Vagina (tissue), 2 donors: ENCODE measurements around the gene MAP3K13.

Source experiments
- POLR2A ChIP-seq, 2 donors: fragments of 450-650 bp; IDR thresholded peaks; one replicate each; pipeline ENCODE4 v1.6.1; 2017; ENCODE audit warnings: antibody characterized with exemption in 2 of 2, mild to moderate bottlenecking in 2 of 2, moderate library complexity in 2 of 2
- TF ChIP-seq, protein P1 (sequence below), 3 experiments: fragments of 450-650 bp in 2 of 3; fragments of 200-600 bp in 1 of 3; sonication (generic) in 1 of 3; IDR thresholded peaks; one replicate each; pipeline ENCODE4 v1.5.1; 2017 to 2019; ENCODE audit warnings: antibody characterized with exemption in 3 of 3, mild to moderate bottlenecking in 2 of 3, moderate library complexity in 2 of 3

- TF ChIP-seq, protein P1, sequence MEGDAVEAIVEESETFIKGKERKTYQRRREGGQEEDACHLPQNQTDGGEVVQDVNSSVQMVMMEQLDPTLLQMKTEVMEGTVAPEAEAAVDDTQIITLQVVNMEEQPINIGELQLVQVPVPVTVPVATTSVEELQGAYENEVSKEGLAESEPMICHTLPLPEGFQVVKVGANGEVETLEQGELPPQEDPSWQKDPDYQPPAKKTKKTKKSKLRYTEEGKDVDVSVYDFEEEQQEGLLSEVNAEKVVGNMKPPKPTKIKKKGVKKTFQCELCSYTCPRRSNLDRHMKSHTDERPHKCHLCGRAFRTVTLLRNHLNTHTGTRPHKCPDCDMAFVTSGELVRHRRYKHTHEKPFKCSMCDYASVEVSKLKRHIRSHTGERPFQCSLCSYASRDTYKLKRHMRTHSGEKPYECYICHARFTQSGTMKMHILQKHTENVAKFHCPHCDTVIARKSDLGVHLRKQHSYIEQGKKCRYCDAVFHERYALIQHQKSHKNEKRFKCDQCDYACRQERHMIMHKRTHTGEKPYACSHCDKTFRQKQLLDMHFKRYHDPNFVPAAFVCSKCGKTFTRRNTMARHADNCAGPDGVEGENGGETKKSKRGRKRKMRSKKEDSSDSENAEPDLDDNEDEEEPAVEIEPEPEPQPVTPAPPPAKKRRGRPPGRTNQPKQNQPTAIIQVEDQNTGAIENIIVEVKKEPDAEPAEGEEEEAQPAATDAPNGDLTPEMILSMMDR (IDR thresholded peaks at IDR 0.05), result no peak
- no peak for TF ChIP-seq POLR2A (IDR thresholded peaks at IDR 0.05)
These were observed 34.5 kb upstream of the MAP3K13 start for GRCh38 chr3:185328324-185329004.
